NCI-H524 treated with DMSO at 0.1 percent for 48 hours (cell line): ENCODE results near the gene SEMA6A.
"Not testable (repeated sequence)": the region's sequence is repeated elsewhere in the genome, so short reads cannot be mapped to it uniquely, and the experiment has no call there.

Experiments used
- DNase-seq: peaks from one replicate; lab custom pipeline; 2025; lab: John Stamatoyannopoulos, UW

SEMA6A gene

DNA sequence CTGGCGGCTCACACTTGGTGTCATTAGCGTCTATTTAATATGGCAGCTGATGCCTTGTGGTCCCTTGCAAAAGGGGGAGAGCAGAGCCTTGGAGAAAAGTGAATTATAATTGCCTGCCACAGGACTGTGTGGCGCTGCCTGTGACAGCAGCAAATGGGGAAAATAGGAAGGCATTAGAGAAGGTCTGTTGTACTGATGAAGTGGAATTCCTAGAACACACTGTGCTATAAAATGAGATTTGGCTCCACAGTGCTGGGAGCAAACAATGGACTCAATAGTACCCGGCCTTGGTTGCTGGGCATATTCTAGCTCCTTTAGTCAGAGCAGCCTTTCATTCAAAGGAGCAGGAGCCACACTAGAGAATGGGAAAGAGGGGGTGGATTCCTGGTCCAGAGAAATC lies 21.3 kb downstream of the SEMA6A start:
- DNase-seq: no peak

DNA sequence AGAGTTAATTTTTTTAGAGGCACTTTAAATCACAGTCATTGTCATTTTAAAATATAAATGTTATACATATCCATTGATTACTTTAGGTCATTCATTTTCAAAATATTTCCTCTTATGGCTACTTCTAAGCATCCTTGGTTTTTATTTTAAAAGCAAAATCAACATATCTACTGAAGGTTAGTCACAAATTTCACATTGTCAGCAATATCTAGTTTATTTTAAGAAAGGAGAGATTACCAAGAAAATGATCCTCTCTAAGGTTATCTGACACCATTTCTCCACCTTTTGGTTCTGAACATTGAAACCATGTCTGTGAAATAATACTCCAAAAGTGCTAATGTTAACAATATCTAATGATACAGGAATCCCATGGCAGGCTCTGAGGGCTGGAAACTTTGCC lies 24.5 kb downstream of the SEMA6A start:
- DNase-seq: no peak

GRCh38 chr5:116546743-116547124 lies 27.9 kb downstream of the SEMA6A start:
- no peak for DNase-seq

DNA sequence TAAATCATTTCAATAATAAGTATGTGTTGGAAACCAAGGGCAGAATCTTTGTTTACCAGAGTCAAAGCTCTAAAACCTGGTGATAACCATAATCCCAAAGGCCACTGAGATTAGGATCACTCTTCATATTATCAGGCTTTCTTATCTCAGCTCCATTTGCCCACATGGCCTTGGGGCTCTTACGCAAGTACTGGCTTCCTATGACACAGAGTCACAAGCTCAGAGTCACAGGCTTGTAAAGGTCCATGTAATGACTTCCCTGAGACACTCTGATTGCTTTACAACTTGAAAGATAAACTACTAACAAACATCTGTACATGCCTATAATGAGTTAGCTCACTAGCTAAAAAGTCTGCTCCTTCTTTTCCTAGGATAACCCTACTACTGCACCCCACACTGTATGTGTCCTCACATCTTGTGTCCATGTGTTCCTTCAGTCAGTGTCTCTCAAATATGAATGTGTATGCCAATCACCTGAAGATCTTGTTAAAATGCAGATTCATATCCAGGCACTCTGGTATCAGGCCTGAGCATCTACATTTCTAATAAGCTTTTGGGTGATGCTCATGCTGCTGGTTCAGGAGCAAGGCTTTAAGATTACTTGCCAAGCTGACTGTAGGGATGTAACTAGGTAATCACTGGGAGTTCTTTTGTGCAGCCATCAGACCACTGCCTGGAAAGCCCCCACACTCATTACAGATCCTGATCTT lies 28.4 kb downstream of the SEMA6A start:
- no peak for DNase-seq

DNA sequence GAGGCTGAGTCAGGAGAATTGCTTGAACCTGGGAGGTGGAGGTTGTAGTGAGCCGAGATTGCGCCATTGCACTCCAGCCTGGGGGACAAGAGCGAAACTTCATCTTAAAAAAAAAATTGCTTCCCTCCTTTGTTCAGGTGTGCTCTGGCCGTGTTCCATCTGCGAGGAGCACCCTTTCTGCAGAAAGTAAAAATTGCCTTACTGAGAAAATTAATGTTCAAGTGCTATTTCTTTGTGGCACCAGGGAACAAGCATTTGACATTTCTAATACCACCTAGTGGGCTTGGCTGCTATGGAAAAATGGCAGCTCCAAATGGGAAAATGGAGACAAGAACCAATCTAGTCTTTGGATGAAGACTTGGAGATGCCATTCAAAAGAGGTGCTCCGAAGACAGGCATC lies 29.2 kb downstream of the SEMA6A start:
- not testable (repeated sequence) for DNase-seq

DNA sequence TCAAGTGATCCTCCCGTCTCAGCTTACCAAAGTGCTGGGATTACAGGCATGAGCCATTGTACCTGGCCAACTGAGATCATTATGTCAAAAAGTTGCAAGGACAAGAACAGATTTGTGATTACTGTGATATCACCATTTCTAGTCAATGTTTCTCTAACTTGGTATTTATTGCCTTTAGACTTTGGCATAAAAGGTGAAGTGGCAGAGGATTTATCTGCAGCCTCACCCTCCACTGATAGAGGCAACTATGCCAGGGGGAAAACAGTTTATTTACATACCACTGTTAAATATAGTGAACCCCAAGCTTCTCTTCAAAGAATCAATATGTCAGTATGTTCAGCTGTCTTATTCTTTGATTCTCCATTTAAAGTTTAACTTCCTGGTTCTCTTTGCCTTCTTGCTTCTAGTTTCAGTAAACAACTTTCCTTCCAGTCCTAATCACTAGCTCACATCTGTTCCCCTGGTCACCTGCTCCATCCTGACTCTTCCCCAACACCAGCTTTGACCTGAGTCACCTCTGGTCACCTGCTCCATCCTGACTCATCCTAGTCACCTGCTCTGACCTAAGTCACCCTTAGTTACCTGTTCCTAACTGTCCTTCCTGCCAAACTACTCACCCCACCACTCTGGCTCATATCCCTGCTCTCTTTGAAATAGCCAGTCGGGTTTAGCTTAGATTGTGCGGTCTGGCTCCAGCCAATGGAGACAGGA lies 29.9 kb downstream of the SEMA6A start:
- no peak for DNase-seq

GRCh38 chr5:116543501-116543900 lies 31.1 kb downstream of the SEMA6A start:
- no peak for DNase-seq

GRCh38 chr5:116542619-116543018 lies 32.0 kb downstream of the SEMA6A start:
- DNase-seq: no peak

GRCh38 chr5:116539222-116539621 lies 35.4 kb downstream of the SEMA6A start:
- DNase-seq: no peak

DNA sequence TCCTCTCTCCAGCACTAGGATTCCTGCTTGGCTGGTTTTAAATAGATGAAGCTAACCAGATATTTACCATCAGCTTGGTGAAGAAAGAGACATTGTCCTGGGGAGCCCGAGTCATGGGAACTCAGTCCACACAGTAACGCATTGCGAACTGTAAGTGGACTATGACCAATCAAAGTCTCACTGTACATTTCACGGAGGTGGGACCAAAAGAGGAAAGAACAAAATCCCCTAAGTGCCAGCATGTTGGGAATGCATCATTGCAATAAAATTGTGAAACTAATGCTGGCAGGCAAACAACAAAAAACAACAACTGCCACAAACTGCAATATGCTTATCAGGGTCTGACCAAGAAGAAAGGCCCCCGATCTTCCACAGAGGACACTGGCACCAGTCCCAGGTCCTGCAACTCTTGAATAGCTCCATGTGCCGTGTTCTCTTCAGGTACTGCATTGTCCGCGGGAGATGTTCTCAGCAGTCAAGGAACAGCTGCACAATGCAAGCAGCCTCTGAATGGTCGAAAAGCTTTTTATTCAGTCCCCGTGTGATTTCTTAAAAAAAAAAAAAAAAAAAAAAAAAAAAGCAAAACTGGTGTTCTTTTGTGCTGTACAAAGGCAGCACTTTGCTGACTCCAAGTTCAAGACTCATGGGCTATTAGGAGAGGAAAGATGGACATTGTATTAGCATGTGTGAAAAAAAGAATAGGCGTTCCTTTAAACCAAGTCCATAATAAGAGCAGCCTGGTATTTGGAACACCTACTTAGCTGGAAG lies 38.1 kb downstream of the SEMA6A start:
- no peak for DNase-seq

- no peak for DNase-seq
These were observed 39.5 kb downstream of the SEMA6A start for GRCh38 chr5:116534964-116535651.

DNA sequence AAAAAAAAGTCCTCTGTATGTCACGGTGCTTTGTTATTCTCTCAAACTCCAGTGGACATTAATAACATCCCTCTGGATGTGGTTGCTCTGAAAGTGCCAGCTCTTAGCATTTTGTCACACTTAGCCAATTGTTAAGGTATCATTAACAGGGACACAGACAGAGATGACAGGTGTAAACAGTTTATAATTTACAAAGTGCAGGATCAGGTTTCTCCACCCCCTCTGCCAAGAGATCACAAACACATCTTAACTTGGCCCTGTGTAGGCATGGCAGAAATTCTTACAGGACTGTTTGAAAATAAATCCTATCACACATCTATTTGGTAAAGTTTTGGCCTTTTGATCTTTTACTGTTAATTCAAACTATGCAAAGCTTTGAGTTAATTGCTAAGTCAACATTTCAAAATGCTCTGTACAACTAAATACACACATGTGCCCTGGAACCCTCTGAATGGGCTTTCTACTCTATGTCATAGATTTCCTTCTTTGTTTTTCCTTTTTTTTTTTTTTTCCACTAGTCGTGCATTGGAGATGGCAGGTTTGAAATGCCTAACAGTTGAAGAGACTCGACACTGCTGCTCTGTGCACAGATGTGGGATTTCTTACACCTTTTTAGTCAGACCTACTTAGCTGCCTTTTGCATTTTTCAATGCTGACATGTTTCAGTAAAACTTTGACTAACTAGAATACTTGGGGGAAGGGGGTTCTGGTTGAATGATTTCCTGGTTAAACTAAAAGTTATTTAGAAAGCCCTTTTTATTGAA lies 41.7 kb downstream of the SEMA6A start:
- peak; percentile 34 for DNase-seq

DNA sequence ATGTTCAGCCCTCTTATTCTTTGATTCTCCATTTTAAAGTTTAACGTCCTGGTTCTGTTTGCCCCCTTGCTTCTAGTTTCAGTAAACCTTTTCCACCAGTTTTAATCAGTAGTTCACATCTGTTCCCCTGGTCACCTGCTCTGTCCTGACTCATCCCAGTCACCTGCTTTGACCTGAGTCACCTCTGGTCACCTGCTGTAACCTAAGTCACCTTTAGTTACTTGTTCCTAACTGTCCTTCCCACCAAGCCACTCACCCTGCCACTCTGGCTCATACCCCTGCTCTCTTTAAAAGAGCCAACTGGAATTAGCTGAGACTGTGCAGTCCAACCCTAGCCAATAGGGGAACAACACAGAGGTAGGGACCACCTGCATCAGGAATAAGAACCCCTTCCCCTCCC lies 43.0 kb downstream of the SEMA6A start:
- DNase-seq: no peak

DNA sequence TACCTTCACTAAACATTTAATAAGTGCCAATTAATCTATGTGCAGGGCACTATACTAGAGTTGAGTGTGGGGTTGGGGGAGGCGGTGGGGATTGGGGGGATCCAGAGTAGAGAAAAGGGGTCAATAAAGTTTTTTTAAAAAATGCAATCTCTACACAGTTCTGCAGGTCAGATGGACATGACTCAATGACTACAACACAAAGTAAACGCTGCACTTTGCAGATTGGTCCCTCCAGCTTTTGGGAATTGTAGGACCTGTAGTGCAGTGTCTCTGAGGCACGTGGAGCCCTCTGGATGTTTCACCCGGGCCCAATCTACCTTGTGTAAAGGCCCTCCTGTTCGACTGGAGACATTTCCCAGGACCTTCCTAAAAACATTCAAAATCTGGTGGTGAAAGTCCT lies 43.5 kb downstream of the SEMA6A start:
- no peak for DNase-seq

GRCh38 chr5:116530276-116530675 lies 44.3 kb downstream of the SEMA6A start:
- DNase-seq: no peak

DNA sequence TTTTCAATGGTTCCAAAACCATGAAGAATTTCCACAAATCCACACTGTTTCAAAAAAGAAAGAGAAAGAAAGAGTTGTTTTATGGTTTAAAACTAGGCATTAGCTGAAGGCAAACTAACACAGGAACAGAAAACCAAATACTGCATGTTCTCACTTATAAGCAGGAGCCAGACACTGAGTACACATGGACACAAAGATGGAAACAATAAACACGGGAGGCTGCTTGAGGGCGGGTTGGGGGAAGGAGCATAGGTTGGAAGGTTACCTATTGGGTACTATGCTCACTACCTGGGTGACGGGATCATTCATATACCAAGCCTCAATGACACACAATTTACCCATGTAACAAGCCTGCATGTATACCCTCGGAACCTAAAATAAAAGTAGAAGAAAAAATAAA lies 45.0 kb downstream of the SEMA6A start:
- no peak for DNase-seq

DNA sequence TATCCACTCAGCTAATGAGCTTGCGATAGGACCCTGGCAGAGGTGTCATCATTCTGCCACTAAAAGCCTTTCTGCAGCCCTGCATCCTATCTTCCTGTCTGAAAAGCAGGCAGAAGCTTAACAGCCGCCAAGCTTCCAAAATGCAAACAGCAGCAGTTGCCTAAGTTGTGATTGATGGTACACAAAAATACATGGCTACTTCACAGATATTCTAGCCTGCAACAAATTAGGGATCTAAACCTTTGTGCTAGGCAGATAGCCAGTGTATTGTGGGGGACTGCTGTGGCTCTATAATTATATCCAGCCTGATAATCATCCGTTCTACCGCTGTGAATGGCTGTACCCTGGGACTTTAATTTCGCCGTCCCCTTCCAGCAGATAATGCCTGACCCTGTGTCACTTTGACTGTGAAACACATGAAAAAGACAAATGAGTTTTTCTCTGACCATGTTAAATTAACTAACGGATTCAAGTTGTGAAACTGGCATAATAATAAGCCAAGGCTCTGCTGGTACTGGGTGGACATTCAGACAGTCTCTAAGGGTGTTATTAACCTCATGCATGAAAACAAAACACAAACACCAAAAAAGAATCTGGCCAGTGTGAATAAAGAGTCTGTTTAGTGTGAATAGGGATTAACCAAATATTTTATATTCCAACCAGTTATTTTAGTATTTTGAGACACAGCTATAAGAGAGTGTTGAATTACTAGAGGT lies 45.9 kb downstream of the SEMA6A start:
- DNase-seq: no peak

- no peak for DNase-seq
These were observed 47.0 kb downstream of the SEMA6A start for GRCh38 chr5:116527582-116527981.

DNA sequence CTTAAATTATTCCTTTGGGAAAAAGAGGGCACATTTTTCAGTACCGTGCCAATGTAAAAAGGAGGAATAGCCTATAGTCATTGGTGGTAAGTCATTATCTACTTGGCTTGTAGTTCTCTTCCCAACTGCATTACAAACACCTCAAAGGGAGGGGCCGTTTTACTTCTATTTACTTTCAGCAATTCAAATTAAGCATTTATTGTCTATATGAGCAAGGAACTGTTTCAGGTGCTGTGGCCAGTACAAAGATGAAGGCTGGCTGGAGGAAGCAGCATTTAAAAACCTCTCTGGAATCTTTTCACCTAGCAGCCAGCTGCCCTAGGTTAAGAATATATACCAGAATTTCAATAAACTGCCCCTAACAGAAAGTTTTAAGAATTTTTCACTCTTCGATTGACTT lies 48.9 kb downstream of the SEMA6A start:
- no peak for DNase-seq

DNA sequence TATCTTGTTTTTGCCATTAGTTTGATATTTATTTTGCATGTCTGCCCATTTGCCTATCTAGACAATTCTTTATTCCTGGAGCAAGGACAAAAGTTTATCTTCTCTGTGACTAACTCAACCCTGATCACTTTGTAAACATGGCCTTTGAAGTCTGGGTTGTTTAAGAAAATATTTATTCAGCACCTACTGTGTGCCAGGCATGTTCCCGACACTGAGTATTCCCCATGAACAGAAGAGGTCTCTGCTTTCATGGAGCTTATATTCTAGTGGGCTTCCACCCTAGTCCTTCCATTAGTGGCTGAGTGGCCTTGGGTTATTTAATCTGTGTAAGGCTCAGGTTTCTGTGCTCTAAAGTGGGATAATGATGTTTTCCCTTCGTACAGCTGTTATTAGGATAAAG lies 49.7 kb downstream of the SEMA6A start:
- peak; percentile 70 for DNase-seq
